Measurements from ENCODE around the gene LPCAT2. TPM values are rescaled to one million over a fixed set of nuclear protein-coding genes. Genes with fewer than 3 reads are reported as not detected.

LPCAT2 gene
- total and polyA plus RNA-seq, 2 experiments from 2014 or later, result 6.4 to 9.5 TPM

- no peaks in the 10 kb centered on the region for H3K79me2 ChIP-seq
Measured at GRCh38 chr16:55622272-55622671, 113.4 kb downstream of the LPCAT2 start.

GRCh38 chr16:55622930-55623561 is 114.2 kb downstream of the LPCAT2 start:
- Histone ChIP-seq H3K9me2 (replicated peaks; ENCODE audit: insufficient read depth) (no peaks in the 10 kb centered on the region), H3K27ac (no peak overlapping the region), H4K20me1 (ENCODE audit: insufficient read depth, poor library complexity, severe bottlenecking) (no peaks in the 10 kb centered on the region), H3K27me3 (no peaks in the 10 kb centered on the region), H3K4me1 (ENCODE audit: insufficient read depth) (no peaks in the 10 kb centered on the region), H3K9me3 (ENCODE audit: low read depth) (no peaks in the 10 kb centered on the region), H3K36me3 (replicated peaks; ENCODE audit: insufficient read depth, low read depth) (no peaks in the 10 kb centered on the region), H3K79me2 (no peaks in the 10 kb centered on the region), H2AFZ (no peak overlapping the region), H3K4me3 (no peak overlapping the region), H3K4me2 (no peak overlapping the region)
- WGBS (ENCODE audit: low lambda C conversion rate, missing lambda C conversion rate), result 37% methylated on average over 8 of the region's 8 CpGs
- TF ChIP-seq EZH2 (IDR thresholded peaks at IDR 0.05; ENCODE audit: borderline replicate concordance) (no peak), CTCF (IDR thresholded peaks at IDR 0.05; ENCODE audit: poor library complexity) (peak; percentile 30), EZH2phosphoT487 (IDR thresholded peaks at IDR 0.05; ENCODE audit: low read depth, severe bottlenecking, unreplicated experiment) (no peak)
- peak; percentile 59 for DNase-seq (ENCODE audit: low spot score)

More at GRCh38 chr16:55622272-55622671, 113.4 kb downstream of the LPCAT2 start:
- Histone ChIP-seq H3K9me2 (replicated peaks; ENCODE audit: insufficient read depth) (no peaks in the 10 kb centered on the region), H3K4me1 (ENCODE audit: insufficient read depth) (no peaks in the 10 kb centered on the region), H3K36me3 (replicated peaks; ENCODE audit: insufficient read depth, low read depth) (no peaks in the 10 kb centered on the region), H3K27ac (no peak overlapping the region), H2AFZ (no peak overlapping the region), H3K9me3 (ENCODE audit: low read depth) (no peaks in the 10 kb centered on the region), H3K27me3 (no peaks in the 10 kb centered on the region), H3K4me3 (no peak overlapping the region), H4K20me1 (ENCODE audit: insufficient read depth, poor library complexity, severe bottlenecking) (no peaks in the 10 kb centered on the region), H3K4me2 (no peak overlapping the region)
- WGBS (ENCODE audit: low lambda C conversion rate, missing lambda C conversion rate), result 87% methylated on average over 3 of the region's 3 CpGs
- DNase-seq (ENCODE audit: low spot score), result no peak
- TF ChIP-seq CTCF (IDR thresholded peaks at IDR 0.05; ENCODE audit: poor library complexity) (no peak), EZH2 (IDR thresholded peaks at IDR 0.05; ENCODE audit: borderline replicate concordance) (no peak), EZH2phosphoT487 (IDR thresholded peaks at IDR 0.05; ENCODE audit: low read depth, severe bottlenecking, unreplicated experiment) (no peak)

- no peak for TF ChIP-seq EZH2 (IDR thresholded peaks at IDR 0.05; ENCODE audit: borderline replicate concordance)
- no peak for TF ChIP-seq EZH2phosphoT487 (IDR thresholded peaks at IDR 0.05; ENCODE audit: low read depth, severe bottlenecking, unreplicated experiment)
- no peak for TF ChIP-seq CTCF (IDR thresholded peaks at IDR 0.05; ENCODE audit: poor library complexity)
- H4K20me1 ChIP-seq (ENCODE audit: insufficient read depth, poor library complexity, severe bottlenecking), result no peaks in the 10 kb centered on the region
- no peak overlapping the region for H3K4me2 ChIP-seq
- no peak overlapping the region for H3K4me3 ChIP-seq
- no peaks in the 10 kb centered on the region for H3K4me1 ChIP-seq (ENCODE audit: insufficient read depth)
- no peaks in the 10 kb centered on the region for H3K79me2 ChIP-seq
- no peaks in the 10 kb centered on the region for H3K27me3 ChIP-seq
- no peak overlapping the region for H3K27ac ChIP-seq
- H3K9me2 ChIP-seq (replicated peaks; ENCODE audit: insufficient read depth), result no peaks in the 10 kb centered on the region
- no peak for DNase-seq (ENCODE audit: low spot score)
- no peak overlapping the region for H2AFZ ChIP-seq
- 50% methylated on average over 2 of the region's 2 CpGs for WGBS (ENCODE audit: low lambda C conversion rate, missing lambda C conversion rate)
- H3K9me3 ChIP-seq (ENCODE audit: low read depth), result no peaks in the 10 kb centered on the region
- H3K36me3 ChIP-seq (replicated peaks; ENCODE audit: insufficient read depth, low read depth), result no peaks in the 10 kb centered on the region
Measured at GRCh38 chr16:55623640-55624039, 114.8 kb downstream of the LPCAT2 start.
